ENCODE results near the gene BOLL.
"Not testable (repeated sequence)": the region's sequence is repeated elsewhere in the genome, so short reads cannot be mapped to it uniquely, and the experiment has no call there.

The BOLL gene

DNA sequence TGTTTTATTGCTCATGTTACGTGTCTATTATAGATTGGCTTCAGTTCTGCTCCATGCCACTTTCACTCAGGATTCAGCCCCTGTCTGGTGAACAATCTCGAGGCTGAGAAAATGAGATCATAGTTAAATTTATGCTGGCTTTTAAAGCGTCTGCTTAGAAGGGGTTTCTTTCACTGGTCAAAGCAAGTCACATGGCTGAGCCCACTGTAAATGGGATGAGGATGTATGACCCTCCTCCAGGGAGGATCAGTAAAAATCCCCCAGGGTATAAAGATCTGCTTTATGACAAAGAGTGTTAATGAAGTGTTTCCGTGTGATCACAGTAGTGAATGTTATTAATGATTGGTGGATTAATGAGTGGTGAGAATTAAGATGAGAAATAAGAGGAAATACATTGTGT lies 13.1 kb upstream of the BOLL start:
- FAIRE-seq (no peak), DNase-seq (ENCODE audit: low spot score) (no peak)

- FAIRE-seq (no peak), DNase-seq (ENCODE audit: low spot score) (no peak)
Observed at GRCh38 chr2:197795277-197795676, 10.2 kb upstream of the BOLL start.

GRCh38 chr2:197793456-197793855 lies 8.3 kb upstream of the BOLL start:
- DNase-seq (ENCODE audit: low spot score) = no peak
- no peak for FAIRE-seq

GRCh38 chr2:197786010-197786877 lies 1.1 kb upstream of the BOLL start:
- no peak for FAIRE-seq

DNA sequence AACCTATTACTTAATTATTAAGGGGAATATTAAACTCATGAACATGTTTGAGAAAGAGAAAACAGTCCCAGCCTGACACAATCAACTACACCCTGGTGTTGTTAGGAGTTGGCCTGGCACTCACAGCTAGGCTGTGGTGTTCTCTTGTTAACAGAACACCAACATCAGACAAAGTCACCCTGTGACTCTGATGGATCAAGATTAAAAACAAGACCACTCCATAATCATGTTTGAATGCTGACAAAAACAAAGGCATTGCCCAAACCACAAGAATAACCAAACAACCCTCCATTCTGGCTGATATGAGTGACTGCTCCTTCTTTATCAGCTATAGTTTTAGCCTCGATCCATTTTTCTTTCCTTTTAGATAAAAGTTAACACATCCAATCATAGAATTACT lies 3.0 kb downstream of the BOLL start:
- FAIRE-seq = no peak
- DNase-seq (ENCODE audit: low spot score) = no peak

More at GRCh38 chr2:197786010-197786877, 1.1 kb upstream of the BOLL start:
- no peak for DNase-seq (ENCODE audit: low spot score)

- no peak for DNase-seq (ENCODE audit: low spot score)
- no peak for FAIRE-seq
Observed at GRCh38 chr2:197779261-197779660, 5.9 kb downstream of the BOLL start.

- DNase-seq (ENCODE audit: low spot score) = no peak
- no peak for FAIRE-seq
Observed at GRCh38 chr2:197777823-197778407, 7.2 kb downstream of the BOLL start.

GRCh38 chr2:197760293-197760657 lies 24.8 kb downstream of the BOLL start:
- DNase-seq (ENCODE audit: low spot score) (no peak), FAIRE-seq (no peak)

DNA sequence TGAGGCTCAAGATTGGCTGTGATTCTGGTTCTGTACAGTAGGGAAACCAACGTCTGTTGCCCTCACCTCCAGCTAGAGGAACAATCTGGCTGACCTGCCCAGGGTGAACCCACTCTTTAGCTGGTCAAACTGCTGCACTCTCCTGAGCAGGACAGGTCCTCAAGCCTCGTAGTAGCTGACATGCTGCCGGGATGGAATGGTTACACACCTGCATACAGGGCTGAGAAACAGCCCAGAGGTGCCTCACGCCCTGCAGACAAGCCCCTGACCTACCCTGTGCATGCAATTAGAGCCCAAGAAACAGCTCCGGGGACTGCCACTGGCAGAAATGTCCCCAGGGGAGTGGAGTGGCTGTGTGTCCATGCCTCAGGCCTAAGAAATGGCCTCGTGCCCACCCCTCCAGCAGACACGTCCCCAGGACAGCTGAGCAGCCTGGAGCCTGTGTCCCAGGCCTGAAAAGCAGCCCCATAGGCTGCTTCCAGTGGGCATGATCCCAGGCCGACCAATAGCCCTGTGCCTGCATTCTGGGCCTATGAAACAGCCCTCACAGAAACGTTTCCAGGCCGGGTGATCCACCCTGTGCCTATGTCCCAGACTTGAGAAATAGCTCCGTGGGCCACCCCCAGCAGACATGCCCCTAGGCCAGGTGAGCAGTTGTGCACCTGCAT lies 25.4 kb downstream of the BOLL start:
- DNase-seq (ENCODE audit: low spot score) = no peak

GRCh38 chr2:197759013-197759412 lies 26.1 kb downstream of the BOLL start:
- DNase-seq (ENCODE audit: low spot score) (no peak), FAIRE-seq (no peak)

More for the DNA sequence above, 25.4 kb downstream of the BOLL start:
- no peak for FAIRE-seq

GRCh38 chr2:197740200-197740599 lies 44.9 kb downstream of the BOLL start:
- FAIRE-seq (no peak), DNase-seq (ENCODE audit: low spot score) (no peak)

- not testable (repeated sequence) for FAIRE-seq; DNase-seq (ENCODE audit: low spot score)
Observed at GRCh38 chr2:197728555-197729544, 56.3 kb downstream of the BOLL start.

GRCh38 chr2:197727011-197727410 lies 58.1 kb downstream of the BOLL start:
- FAIRE-seq (no peak), DNase-seq (ENCODE audit: low spot score) (no peak)

DNA sequence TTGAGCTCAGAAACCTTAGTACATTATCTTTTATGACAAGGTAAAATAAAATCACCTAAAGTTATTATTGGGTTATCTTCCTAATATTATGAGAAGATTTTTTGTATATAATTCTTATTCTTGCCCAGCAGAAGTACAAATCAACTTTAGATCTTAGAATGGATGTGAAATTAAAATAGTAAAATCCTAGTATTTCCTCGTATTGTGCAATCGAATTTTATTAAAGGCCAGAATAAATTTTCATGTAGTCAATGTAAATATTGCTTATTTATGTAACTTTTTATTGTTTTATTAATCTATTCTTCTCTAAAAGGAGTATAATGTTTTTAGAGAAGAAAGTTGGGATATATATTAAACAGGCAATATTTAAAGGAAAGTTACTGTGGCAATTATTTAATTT lies 67.3 kb downstream of the BOLL start:
- DNase-seq (ENCODE audit: low spot score) (no peak), FAIRE-seq (no peak)

- FAIRE-seq (no peak), DNase-seq (ENCODE audit: low spot score) (no peak)
Observed at GRCh38 chr2:197713271-197713670, 71.8 kb downstream of the BOLL start.

DNA sequence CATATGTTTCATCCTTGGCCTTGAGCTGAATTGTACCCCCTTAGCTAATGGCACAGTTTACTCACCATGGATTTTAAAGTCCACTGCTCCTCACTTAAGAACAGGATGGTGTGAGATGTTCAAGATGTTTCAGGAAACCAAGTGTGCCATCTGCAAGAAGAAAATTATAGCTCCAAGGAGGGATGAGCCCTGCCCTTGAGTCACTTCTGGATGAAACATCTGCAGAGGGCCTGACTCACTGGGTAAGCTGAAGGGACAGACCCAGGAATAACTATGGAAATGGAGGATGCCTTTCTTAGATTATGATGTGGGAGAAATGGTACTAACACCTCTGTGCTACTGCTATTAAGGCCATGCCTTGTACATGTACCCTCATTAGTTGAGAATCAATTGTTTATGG lies 73.5 kb downstream of the BOLL start:
- DNase-seq (ENCODE audit: low spot score) (no peak), FAIRE-seq (no peak)

DNA sequence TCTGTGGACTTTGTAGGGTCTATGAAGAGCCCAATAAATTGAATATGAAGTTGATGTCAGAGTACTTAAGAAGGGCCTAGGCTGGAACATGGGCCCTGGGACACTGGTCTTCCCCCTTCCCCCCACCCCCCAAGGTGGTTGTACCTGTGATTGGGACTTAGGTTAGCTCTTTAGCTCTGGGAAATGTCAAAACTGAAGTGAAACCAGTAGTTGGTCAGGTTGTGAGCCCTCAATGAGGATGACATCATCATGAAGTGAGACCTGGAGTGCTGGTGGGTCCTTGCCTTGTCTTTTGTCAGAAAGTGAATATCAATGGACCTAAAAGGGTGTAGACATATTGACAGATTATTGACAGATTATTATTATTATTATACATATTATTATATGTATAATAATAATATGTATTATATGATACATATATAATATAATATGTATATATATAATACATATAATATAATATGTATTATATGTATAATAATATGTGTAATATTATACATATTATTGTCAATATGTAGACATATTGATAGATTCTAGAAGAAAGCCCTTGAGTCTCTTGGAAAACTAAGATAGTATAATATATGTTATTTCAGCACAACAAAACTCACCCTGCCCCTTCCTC lies 74.6 kb downstream of the BOLL start:
- FAIRE-seq = no peak
- DNase-seq (ENCODE audit: low spot score) = no peak

DNA sequence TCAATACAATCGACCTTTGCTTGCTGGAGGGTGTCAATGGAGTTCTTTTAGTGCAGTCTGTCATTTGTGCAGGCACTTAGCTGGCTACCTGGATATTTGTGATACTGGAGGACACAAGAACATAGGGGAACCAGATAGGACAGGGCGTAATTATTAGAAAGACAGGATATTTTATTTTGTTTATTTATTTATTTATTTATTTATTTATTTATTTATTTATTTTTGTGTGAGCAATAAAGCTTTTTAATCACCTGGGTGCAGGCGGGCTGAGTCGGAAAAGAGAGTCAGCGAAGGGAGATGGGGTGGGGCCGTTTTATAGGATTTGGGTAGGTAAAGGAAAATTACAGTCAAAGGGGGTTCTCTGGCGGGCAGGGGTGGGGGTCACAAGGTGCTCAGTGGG lies 76.0 kb downstream of the BOLL start:
- not testable (repeated sequence) for FAIRE-seq; DNase-seq (ENCODE audit: low spot score)

DNA sequence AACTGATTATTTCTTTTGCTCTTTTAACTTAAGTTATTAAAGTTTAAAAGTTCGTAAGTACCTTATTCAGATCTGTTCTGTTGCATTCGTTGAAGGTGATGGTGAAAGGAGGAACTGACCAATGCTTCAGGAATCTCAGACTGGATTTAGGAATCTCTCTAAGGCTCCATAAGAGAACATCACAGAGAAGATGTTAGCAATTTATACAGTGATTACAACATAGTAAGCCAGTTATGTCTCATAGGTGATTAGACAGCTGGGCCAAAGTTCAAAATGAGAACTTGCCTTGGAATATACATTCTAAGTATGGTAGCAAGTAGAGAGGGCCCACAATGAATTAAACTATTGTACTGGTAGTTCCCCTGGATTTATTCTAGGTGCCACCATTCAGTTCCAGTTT lies 76.8 kb downstream of the BOLL start:
- DNase-seq (ENCODE audit: low spot score) (no peak), FAIRE-seq (no peak)

DNA sequence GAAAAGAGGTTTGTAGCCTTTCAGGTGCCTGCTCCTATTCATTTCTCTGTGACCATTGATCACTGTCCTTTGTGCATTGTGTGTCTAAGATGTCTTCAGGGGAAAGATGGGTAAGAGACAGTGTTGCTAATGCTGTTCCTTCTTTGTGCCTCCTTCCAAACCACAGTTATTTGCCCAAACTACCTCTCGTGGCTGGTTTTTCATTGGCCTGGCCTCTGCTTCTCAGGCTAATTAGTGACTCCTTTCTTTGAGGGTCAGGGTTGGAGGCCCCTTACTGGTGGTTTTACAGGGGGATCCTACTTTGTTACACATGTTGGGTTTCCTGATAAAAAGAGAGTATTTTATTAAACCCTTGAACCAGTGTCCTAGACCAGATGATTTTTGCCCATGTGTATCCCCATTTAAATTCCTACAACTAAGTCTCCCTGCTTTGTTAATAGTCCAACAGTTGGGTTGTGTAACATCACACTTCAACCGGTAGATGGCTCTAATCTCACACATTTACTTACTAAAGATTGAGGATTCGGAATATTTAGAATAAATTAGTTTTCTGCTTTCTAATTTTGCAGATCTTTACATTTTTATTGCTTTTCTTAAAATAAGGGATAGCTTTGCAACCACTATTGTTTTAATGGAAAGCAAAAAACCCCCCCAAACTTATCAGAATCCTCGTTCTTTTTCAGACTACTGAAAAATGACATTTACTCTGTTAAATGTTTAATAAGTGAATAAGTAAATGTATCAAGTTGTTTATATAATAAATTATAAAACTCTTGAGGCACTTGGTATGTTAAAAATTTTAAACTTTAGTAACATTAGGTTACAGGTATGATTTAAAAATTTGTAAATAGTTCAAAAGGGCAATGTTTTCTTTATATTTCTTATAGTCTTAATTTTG lies 77.6 kb downstream of the BOLL start:
- DNase-seq (ENCODE audit: low spot score) (peak; percentile 43), FAIRE-seq (no peak)

Measured in urothelium cell line (cell line).